ENCODE measurements around the gene CADM1.

CADM1 gene

GRCh38 chr11:115237578-115237977 is 266.6 kb downstream of the CADM1 start:
- no peak for DNase-seq

- no peak for DNase-seq
These were observed 269.4 kb downstream of the CADM1 start for GRCh38 chr11:115234794-115235193.

GRCh38 chr11:115226556-115226955 is 277.7 kb downstream of the CADM1 start:
- DNase-seq = no peak

- DNase-seq = no peak
These were observed 279.7 kb downstream of the CADM1 start for GRCh38 chr11:115224551-115224950.

- DNase-seq = no peak
These were observed 281.2 kb downstream of the CADM1 start for GRCh38 chr11:115222863-115223530.

GRCh38 chr11:115222218-115222862 is 281.9 kb downstream of the CADM1 start:
- DNase-seq = peak; percentile 33

- DNase-seq = no peak
These were observed 282.6 kb downstream of the CADM1 start for GRCh38 chr11:115221461-115222069.

GRCh38 chr11:115220911-115221310 is 283.3 kb downstream of the CADM1 start:
- DNase-seq = no peak

GRCh38 chr11:115220423-115220822 is 283.8 kb downstream of the CADM1 start:
- no peak for DNase-seq

GRCh38 chr11:115219376-115219775 is 284.8 kb downstream of the CADM1 start:
- no peak for DNase-seq

- DNase-seq = no peak
These were observed 286.4 kb downstream of the CADM1 start for GRCh38 chr11:115217726-115218311.

- no peak for DNase-seq
These were observed 288.3 kb downstream of the CADM1 start for GRCh38 chr11:115215694-115216617.

- no peak for DNase-seq
These were observed 289.5 kb downstream of the CADM1 start for GRCh38 chr11:115214644-115215234.

- no peak for DNase-seq
These were observed 291.2 kb downstream of the CADM1 start for GRCh38 chr11:115213007-115213406.

GRCh38 chr11:115208808-115209259 is 295.4 kb downstream of the CADM1 start:
- no peak for DNase-seq

GRCh38 chr11:115207916-115208315 is 296.3 kb downstream of the CADM1 start:
- no peak for DNase-seq

GRCh38 chr11:115207166-115207591 is 297.0 kb downstream of the CADM1 start:
- no peak for DNase-seq

- DNase-seq = no peak
These were observed 297.7 kb downstream of the CADM1 start for GRCh38 chr11:115206365-115207022.

- DNase-seq = no peak
These were observed 301.2 kb downstream of the CADM1 start for GRCh38 chr11:115202900-115203552.

GRCh38 chr11:115202074-115202473 is 302.1 kb downstream of the CADM1 start:
- DNase-seq = no peak

All from stimulated activated CD4-positive, alpha-beta T cell treated with anti-CD3 and anti-CD28 coated beads, Interleukin-1b, Interleukin-23, amount 100 ng/mL, for 48 hours (primary cell).